Stimulated activated CD8-positive, alpha-beta memory T cell treated with anti-CD3 and anti-CD28 coated beads, Interleukin-4, amount 100 ng/mL, for 1 hour (primary cell): ENCODE measurements around the gene MYH15.

ENCODE experiments used
- DNase-seq, 2 donors: peaks; one replicate each; pipeline ENCODE4 v3.0.0-alpha.2; 2020; ENCODE audit warnings: low read depth in 2 of 2, low spot score in 1 of 2

Gene MYH15

GRCh38 chr3:108511055-108511454 lies 659 bp upstream of the MYH15 start:
- no peak for DNase-seq

- DNase-seq = no peak
Observed at GRCh38 chr3:108509871-108510270, 525 bp downstream of the MYH15 start.

DNA sequence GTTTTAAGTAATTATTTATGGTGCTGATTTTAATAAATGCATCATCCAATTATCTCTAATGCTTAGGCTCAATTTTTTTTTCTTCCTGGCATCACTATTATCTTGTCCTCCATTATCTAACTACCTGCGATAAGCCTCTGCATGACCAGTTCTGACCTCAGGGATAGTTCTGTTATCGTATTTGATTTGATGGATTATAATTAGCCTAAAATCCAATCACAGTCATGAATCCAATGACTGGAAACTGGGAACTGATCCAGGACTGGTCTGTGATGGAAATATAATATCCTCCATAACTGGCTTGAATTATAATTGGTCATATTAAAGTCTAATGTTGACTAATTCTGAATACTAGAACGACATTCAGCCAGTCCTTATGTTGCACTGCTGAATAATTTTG lies 1.1 kb downstream of the MYH15 start:
- no peak for DNase-seq

- DNase-seq = no peak
Observed at GRCh38 chr3:108507902-108508301, 2.5 kb downstream of the MYH15 start.

DNA sequence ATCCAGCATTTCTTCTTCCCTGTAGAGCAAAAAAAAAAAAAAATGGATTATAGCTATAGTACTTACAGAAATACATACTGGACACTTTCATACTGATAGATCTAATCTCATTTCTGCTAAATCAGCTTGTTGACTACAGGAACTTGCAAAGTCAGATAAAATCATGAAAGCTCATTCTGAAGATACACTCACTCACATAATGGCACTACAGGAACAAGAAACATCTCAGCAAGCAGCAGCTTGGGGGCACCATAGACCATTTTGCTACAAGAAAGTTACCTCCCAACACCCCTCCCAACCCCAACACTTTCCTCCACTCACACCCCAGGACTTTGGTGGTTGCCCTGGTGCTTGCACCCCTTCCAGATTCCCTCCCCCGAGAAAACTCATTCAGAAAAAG lies 4.6 kb downstream of the MYH15 start:
- DNase-seq = no peak

GRCh38 chr3:108503722-108504121 lies 6.7 kb downstream of the MYH15 start:
- no peak for DNase-seq

DNA sequence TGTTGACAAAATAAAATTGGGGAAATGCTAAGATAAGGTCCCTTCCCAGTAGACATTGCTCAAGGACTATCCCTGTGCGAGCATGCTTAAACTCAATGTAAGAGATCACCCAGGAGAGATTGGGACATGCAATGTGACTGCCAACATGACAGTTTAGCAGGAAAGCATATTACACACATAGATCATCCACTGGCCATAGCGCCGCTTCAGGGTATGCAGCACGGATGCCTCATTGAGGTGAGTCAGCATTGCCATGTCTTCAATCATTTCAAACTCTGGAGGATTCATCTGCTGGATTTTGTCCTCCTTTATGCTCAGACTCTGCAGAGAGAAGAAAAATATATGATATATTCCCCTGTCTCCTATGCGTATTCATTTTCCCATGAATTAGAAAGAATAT lies 8.9 kb downstream of the MYH15 start:
- no peak for DNase-seq

GRCh38 chr3:108500728-108501127 lies 9.7 kb downstream of the MYH15 start:
- DNase-seq = no peak

GRCh38 chr3:108497271-108497670 lies 13.1 kb downstream of the MYH15 start:
- DNase-seq = no peak

GRCh38 chr3:108495717-108496116 lies 14.7 kb downstream of the MYH15 start:
- DNase-seq = no peak

GRCh38 chr3:108494906-108495531 lies 15.4 kb downstream of the MYH15 start:
- DNase-seq = no peak

DNA sequence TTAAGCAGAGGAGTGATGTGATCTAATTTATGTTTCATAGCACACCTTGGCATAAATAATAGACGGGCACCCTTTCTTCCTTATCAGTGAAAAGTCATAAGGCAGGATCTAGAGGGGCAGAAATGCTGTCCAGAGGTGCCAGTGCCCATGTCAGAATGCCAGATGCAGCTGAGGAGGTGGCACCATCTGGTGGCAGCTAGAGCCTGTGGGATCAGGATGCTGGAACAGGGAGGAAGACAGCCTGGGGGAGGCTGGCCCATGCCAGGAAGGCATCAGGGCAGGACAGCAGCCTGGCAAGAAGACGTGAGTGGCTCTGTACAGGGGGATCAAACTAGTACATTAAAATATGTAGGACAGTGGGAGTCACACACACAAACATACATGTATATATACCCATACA lies 16.5 kb downstream of the MYH15 start:
- DNase-seq = no peak

DNA sequence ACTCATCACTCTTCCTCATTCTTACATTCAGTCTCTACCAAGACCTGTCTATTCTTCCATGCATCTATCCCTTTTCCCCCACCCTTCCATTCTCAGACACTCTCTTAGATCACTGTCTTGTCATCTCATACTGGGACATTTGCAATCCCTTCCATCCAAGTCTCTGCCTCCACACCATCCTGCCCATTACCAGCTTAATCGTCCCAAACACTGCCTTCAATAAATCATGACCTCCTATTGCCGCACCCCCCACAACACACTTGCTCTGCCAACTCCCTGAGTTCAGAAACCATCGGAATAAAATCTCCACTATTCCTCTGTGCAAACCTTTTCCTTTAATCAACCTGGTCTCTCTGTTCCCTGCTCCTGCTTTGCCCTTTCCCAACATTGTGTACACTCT lies 18.9 kb downstream of the MYH15 start:
- DNase-seq = no peak

DNA sequence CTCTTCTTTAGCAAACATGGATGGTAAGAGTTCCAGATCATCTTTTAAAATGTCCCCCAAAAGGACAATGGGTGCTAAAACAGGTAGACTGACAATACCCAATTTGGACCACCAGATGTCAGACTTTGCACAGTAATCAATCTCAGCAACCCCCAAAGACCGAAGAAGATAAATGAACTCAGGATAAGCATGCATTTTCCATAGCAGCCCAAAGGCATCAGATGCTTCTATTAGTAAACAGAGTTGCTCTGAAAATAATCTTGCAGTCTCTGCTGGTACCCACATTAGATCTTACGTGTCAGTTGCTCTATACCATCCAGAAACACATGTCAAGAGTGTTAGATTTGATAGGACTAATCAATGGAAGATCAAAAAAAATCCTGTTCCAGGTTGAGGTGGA lies 20.6 kb downstream of the MYH15 start:
- DNase-seq = peak in 1 of 2 donors; percentile 4

- no peak for DNase-seq
Observed at GRCh38 chr3:108488631-108489030, 21.8 kb downstream of the MYH15 start.

DNA sequence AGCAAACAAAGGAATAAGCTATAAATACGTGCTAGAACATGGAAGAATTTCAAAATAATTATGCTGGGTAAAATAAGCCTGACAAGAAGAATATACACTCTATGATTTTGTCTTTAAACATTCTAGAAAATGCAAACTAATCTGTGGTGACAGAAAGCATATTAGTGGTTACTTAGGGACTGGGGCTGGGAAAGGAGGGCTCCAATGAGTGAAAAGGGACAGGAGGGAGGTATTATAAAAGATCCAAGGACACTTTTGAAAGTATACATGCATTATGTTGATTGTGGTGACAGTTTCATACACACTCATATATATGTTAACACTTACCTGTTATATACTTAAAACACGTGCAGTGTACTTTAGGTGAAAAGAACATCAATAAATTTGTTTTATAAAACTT lies 23.0 kb downstream of the MYH15 start:
- no peak for DNase-seq

GRCh38 chr3:108486941-108487340 lies 23.5 kb downstream of the MYH15 start:
- no peak for DNase-seq

DNA sequence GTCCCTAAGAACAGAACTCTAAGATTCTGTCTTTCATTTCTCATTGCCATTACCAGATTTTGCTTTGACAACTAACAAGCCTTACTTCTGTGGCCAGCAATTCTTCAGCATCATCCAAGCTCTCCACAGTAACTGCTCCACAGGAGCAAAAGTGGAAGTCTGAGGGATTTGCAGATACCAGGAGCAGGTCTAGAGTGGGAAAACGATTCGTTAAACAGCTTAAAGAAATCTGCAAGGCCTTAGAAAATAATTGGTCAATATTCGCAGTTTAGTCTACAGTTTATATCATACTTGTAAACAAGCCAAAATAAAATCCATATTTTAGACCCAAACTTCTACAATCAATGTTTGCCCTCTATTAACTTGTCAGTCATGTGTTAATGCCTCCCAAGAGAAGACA lies 24.1 kb downstream of the MYH15 start:
- no peak for DNase-seq

GRCh38 chr3:108485146-108485545 lies 25.2 kb downstream of the MYH15 start:
- no peak for DNase-seq

DNA sequence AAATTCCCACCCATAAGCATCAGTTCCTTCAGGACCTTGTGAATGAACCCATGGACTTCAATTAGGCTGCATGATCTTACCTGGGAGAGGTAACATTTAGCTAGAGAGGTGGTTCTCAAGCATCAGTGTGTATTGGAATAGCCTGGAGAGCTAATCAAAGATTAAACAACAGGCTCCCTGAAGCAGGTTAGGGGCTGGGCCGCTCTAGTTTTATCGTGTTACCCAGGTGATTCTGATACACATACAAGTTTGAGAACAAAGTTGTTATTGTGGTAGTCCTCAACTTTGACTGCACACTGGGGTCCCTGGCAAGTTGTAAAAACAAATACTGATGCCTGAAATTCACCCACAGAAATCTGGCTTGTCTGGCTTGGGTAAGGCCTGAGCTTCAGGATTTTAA lies 31.2 kb downstream of the MYH15 start:
- DNase-seq = no peak

GRCh38 chr3:108477511-108478147 lies 32.8 kb downstream of the MYH15 start:
- peak; percentile 16 to 31 for DNase-seq

DNA sequence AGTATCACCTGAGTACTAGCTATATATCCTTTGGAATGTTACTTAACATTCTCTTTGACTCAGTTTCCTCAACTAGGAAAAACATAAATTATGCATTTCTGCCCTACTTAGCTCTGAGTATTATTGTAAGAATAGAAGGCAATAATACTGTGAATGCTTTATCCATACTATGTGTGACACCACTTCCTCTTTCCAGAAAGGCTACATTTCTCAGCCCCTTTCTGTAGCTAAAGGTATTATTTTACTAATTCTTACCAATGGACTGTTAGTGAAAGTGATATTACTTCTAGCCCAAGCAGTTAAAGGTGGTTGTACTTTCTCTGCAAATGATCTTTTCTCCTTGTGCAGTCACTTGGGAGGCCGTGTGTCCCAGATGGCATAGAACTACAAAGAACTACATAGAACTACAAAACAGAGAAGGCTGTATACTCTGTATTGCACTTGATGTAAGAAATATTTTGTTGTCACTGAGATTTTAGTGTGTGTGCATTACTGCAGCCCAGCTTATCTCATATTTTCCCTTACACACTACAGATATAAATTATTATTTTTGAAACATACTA lies 35.1 kb downstream of the MYH15 start:
- DNase-seq = no peak

DNA sequence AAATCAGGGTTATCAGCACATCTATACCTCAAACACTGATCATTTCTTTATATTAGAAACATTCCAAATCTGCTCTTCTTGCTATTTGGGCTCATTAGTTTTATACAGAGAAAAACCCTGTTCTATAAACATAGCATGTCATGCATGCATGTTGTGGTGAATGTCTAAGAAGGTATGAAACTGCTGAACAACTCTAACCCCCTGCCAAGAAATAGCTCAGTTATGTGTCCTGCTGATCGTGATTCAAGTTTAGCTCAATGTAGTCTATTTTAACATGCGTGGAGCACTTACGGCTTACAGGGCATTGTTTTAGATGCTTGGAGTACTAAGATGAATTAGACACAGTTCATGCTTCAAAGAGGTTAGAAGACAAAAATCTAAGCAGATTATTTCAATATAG lies 35.8 kb downstream of the MYH15 start:
- DNase-seq = no peak
